ENCODE data around the gene ARHGAP28. TPM values are rescaled to one million over a fixed set of nuclear protein-coding genes. Genes with fewer than 3 reads are reported as not detected.

ARHGAP28 gene
- total RNA-seq, 2 experiments from 2014 or later, result not detected

GRCh38 chr18:6886797-6887330 is 157.3 kb downstream of the ARHGAP28 start:
- Mint-ChIP-seq H3K4me1 (ENCODE audit: low read depth) (no peaks in the 10 kb centered on the region), H3K27ac (no peak overlapping the region), H3K27me3 (no peaks in the 10 kb centered on the region), H3K4me3 (no peak overlapping the region), H3K36me3 (ENCODE audit: low read depth) (no peaks in the 10 kb centered on the region), H3K9me3 (no peaks in the 10 kb centered on the region)
- no peak for DNase-seq
- Histone ChIP-seq H3K4me1 (ENCODE audit: insufficient read depth, low read length) (no peaks in the 10 kb centered on the region), H3K36me3 (ENCODE audit: insufficient read depth, low read length) (no peaks in the 10 kb centered on the region), H3K27me3 (ENCODE audit: control insufficient read depth in 1 of 2, insufficient read depth in 2 of 2, low read length in 2 of 2) (no peaks in the 10 kb centered on the region), H3K27ac (ENCODE audit: low read depth in 1 of 2, low read length in 2 of 2) (no peak overlapping the region), H3K4me3 (ENCODE audit: low read length) (no peak overlapping the region), H3K9me3 (ENCODE audit: control insufficient read depth in 1 of 2, insufficient read depth in 1 of 2, low read length in 2 of 2) (no peaks in the 10 kb centered on the region)
- no peak for ATAC-seq (ENCODE audit: poor library complexity)
- CTCF ChIA-PET, result no interaction called here
- POLR2A ChIA-PET, result no interaction called here
- intact Hi-C loops (cut with DNase I, micrococcal nuclease), result loop anchor here (5.0 to 10.0 kb wide), 3 partner anchors 1012 to 1815 kb away; no protein-coding TSS in a partner anchor
- no peak for TF ChIP-seq CTCF (IDR thresholded peaks at IDR 0.05)

- CTCF ChIA-PET, result no interaction called here
Measured at GRCh38 chr18:6891788-6892187, 162.3 kb downstream of the ARHGAP28 start.

GRCh38 chr18:6901286-6901926 is 171.9 kb downstream of the ARHGAP28 start:
- Histone ChIP-seq H3K36me3 (ENCODE audit: insufficient read depth, low read length) (no peaks in the 10 kb centered on the region), H3K4me1 (ENCODE audit: insufficient read depth, low read length) (no peaks in the 10 kb centered on the region), H3K9me3 (ENCODE audit: control insufficient read depth in 1 of 2, insufficient read depth in 1 of 2, low read length in 2 of 2) (peaks cover 3 to 9% of the 10 kb centered on the region in 2 experiments), H3K27me3 (ENCODE audit: control insufficient read depth in 1 of 2, insufficient read depth in 2 of 2, low read length in 2 of 2) (no peaks in the 10 kb centered on the region), H3K4me3 (ENCODE audit: low read length) (no peak overlapping the region), H3K27ac (ENCODE audit: low read depth in 1 of 2, low read length in 2 of 2) (no peak overlapping the region)
- no peak for TF ChIP-seq CTCF (IDR thresholded peaks at IDR 0.05)
- Mint-ChIP-seq H3K9me3 (peaks cover 17% of the 10 kb centered on the region), H3K36me3 (ENCODE audit: low read depth) (no peaks in the 10 kb centered on the region), H3K4me3 (no peak overlapping the region), H3K27ac (no peak overlapping the region), H3K27me3 (no peaks in the 10 kb centered on the region), H3K4me1 (ENCODE audit: low read depth) (no peaks in the 10 kb centered on the region)
- intact Hi-C loops (cut with DNase I, micrococcal nuclease), result no loop called here
- no peak for ATAC-seq (ENCODE audit: poor library complexity)
- ChIA-PET POLR2A (no interaction called here), CTCF (no interaction called here)
- no peak for DNase-seq

More at GRCh38 chr18:6891788-6892187, 162.3 kb downstream of the ARHGAP28 start:
- Mint-ChIP-seq H3K36me3 (ENCODE audit: low read depth) (no peaks in the 10 kb centered on the region), H3K4me1 (ENCODE audit: low read depth) (no peaks in the 10 kb centered on the region), H3K9me3 (peaks cover 3% of the 10 kb centered on the region), H3K27ac (no peak overlapping the region), H3K27me3 (no peaks in the 10 kb centered on the region), H3K4me3 (no peak overlapping the region)
- intact Hi-C loops (cut with DNase I, micrococcal nuclease), result no loop called here
- H3K4me1 ChIP-seq (ENCODE audit: insufficient read depth, low read length), result no peaks in the 10 kb centered on the region
- H3K9me3 ChIP-seq (ENCODE audit: control insufficient read depth in 1 of 2, insufficient read depth in 1 of 2, low read length in 2 of 2), result no peaks in the 10 kb centered on the region
- no peaks in the 10 kb centered on the region for H3K36me3 ChIP-seq (ENCODE audit: insufficient read depth, low read length)
- ATAC-seq (ENCODE audit: poor library complexity) (no peak), DNase-seq (no peak)
- H3K4me3 ChIP-seq (ENCODE audit: low read length), result no peak overlapping the region
- H3K27ac ChIP-seq (ENCODE audit: low read depth in 1 of 2, low read length in 2 of 2), result no peak overlapping the region
- H3K27me3 ChIP-seq (ENCODE audit: control insufficient read depth in 1 of 2, insufficient read depth in 2 of 2, low read length in 2 of 2), result no peaks in the 10 kb centered on the region
- POLR2A ChIA-PET, result no interaction called here
- TF ChIP-seq CTCF (IDR thresholded peaks at IDR 0.05), result no peak
